GM19324 (cell line): ENCODE data around the gene CD59.
"Not testable (repeated sequence)": the region's sequence is repeated elsewhere in the genome, so short reads cannot be mapped to it uniquely, and the experiment has no call there.

ENCODE experiments used
- ATAC-seq: cut with Tn5 transposase; IDR thresholded peaks from one replicate; pipeline ENCODE4 v1.9.1; 2021; ENCODE audit warnings: mild to moderate bottlenecking, moderate library complexity; ENCODE audit not compliant: unreplicated experiment, low FRiP score

Gene CD59

DNA sequence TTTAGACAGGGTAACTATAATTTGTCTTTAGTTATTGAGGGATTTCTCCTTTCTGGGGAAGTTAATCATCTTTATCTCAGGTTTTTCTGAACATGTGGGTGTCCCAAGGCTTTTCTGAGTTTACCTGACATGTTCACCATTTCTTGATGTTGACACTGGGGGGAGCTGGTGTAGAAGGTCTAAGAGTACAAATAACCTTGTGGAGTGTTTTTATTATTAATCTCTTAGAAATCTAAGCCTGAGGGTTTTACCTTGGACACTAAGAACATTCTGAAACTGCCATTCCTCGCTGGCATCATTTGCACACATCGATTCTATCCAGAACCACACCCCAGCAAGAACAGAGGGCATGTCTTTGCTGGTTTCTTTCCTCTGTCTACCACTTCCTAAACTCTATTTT is 20.0 kb downstream of the CD59 start:
- ATAC-seq, result no peak

DNA sequence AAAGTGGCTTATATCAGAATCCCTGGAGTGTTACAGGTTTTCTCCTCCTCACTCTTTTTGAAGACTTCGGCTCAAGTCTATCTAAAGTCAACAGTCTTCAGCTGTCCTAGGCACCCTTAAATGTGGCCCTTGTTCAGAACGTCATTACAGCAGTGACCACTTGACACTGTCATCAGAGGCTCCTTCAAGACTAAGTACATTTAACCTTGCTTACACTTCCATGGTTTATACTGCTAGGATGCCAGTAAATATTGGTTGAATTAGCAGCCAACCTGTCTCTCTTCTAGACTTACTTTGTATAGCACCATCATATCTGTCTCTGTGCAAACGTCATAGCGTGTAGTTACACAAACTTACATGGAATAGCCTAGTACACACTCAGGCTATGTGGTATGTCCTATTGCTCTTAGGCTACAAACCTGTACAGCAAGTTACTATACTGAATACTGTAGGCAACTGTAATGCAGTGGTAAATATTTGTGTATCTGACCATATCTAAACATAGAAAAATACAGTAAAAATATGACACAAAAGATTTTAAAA is 22.3 kb downstream of the CD59 start:
- ATAC-seq, result no peak

DNA sequence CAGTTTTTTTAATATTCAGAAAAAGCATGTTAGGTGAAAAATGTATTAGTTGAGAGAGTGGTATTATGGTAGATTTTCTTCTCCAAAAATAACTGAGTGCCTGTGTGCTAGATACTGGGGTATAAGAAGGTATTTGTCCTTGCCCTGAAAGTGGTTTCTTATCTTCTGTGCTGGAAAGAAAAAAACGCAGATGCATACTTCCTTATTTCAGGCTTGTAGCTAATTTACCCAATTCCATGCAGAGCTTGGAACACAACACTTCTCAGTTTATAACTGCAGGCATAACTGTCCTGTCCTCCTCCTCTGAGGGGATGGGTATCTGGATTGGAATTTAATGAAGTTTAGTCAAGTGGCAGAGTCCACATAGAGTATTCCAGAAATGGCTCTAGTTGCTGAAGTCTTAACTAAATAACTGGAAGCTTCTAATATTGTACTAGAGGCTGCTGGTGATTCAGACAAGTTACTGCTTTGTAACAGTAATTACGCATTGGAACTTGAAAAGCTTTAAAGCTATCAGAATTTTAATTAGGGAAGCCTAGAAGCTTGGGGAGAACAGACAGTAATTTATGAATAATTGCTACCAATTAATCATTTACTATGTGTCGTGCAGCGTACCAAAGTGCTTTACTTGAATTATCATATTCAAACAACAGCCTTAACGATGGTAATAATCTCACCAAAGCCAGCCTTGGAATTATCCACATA is 22.9 kb downstream of the CD59 start:
- no peak for ATAC-seq

DNA sequence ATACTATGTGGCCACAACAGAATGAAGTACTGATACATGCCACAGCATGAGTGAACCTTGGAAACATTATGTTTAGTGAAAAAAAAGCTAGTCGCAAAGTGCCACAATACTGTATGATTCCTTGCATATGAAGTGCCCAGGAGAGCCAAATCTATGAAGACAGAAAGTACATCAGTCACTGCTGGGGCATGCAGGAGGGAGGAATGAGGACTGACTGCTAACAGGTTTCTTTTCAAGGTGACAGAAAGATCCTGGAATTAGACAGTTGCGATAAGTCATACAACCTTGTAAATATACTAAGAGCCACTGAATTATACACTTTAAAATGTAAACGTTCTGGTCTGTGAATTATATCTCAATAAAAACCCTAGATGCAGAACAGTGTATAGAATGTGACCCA is 23.8 kb downstream of the CD59 start:
- ATAC-seq, result no peak

DNA sequence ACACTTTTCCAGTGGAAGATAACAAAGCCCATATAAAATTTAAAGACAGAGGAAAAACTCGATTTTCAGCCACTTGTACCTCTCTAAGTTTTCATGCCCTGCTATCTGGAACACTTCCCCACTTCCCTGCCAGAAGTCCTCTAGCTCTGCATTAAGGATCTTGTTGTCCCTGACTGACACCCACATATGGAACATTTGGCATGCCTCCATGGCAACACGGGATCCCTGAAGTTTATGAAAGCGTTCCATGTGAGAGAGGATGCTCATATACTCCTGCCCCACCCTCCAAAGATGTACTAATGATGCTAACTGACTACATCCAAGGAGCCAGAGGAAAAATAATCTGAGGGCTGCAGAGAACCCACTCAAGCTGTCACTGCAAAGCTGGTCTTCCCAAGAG is 26.8 kb downstream of the CD59 start:
- no peak for ATAC-seq

DNA sequence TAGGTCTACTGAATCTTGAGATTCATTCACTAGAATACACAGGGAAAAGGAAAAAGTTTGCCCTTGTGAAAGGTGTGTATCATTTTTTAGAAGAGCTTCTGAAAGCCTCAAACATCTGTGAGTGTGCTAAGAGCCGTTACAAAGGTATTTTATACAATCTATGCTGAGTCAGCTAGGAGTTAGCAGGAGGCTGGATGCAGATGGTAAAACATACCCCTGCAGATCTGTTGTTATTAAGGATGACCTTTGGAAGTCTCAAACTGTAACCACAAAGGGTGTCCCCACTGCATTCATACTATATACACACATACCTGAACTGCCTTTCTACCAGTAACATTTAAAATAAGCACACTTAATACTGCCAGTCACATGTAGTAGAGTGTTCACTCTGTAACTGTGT is 27.2 kb downstream of the CD59 start:
- ATAC-seq, result no peak

DNA sequence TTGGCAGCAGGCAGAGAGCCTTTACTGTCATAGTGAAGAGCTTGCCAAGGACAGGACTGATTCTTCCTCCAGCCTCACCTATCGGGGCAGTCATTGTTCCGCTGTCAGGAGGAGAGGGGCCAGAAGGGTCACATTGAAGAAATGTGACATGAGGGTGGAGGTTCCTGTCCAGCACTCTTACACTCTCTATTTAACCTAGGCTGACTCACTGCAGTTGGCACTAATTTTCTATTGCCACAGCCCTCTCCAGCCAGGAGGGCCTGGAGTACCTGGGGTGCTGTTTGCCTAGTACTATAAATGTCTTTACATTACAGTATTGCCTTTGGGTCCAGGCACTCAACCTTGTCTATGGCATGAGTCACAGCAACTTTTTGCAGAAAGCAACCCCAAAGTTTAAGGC is 28.4 kb downstream of the CD59 start:
- ATAC-seq, result not testable (repeated sequence)

DNA sequence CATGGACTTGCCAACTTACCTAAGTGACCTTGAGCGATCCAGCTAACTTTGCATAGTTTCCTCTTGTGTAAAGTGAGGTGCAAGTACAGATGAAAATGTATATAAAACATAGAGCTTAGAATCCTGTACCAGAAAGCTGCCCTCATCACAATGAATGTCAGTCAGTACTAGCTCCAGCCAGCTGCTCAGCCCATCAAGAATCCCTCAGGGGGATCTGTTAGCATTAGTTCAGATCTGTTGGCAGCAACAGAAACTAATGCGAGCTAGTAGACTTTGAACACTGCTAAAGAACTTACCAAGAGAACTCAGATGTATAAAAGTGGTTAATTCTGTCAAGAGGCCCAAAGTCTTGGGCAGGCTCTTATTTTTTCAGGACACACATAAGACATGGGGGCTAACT is 29.3 kb downstream of the CD59 start:
- ATAC-seq, result no peak

DNA sequence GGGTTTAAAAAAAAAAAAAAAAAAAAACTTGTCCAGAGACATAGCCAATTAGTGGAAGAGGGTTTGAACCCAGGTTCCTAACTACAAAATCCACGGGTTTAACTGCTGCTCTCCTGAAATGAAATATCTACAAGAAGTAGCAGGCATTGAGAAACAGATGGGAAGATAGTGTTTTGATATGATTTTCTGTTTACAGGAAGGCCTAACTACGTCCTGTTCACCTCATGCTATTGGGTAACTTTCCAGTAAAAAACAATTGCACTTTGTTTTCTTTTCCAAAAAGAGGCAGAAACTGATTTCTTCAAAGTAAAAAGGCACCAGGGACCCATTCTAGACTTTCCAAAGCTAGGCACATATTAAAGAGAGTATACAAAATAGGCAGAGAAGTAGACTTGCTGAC is 29.7 kb downstream of the CD59 start:
- ATAC-seq, result no peak

DNA sequence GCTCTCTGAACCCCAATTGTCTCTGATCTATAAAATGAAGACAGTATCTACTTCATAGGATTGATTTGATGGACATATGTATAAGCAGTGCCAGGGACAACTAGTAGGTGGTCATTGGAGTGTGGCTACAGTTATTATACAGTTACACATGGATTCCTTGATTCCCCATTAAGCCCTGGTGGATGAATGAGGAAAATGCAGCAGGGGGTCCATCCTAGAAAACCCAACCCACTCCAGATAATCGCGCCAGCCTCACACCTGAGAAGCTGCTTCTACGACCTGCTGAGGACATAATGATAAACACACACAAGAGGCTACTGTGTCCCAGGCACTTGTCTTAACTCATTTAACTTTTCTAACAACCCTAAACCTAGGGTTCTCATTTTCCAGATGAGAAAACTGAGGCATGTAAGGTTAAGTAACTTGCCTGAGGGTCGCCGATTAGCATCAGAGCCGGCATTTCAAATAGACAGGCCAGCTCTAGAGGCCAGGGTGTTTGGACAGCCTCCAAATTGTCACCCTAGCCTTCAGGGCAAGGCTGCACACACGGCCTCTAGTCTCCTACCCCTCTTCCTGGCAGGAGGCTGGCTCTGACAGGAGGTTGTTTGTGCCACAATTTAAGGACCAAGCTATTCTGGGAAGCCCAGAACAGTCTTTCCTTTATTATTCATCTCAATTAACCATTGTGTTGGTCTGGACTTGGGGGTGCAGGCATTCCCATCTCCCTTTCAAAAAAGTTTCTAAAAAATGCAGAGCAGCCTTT is 31.8 kb downstream of the CD59 start:
- ATAC-seq, result no peak

DNA sequence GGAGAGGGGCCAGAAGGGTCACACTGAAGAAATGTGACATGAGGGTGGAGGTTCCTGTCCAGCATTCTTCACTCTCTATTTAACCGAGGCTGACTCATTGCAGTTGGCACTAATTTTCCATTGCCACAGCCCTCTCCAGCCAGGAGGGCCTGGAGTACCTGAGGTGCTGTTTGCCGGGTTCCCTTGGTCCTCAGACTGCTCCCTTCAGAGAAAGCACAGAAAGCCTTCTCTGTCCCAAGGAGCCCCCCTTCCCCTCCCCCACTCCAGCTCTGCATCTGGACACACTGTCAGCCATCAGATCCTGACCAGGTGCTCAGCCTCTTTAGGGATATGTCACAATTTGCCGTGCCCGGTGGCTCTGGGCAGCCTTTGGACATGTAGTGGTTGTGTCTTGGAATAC is 32.4 kb downstream of the CD59 start:
- ATAC-seq, result no peak

DNA sequence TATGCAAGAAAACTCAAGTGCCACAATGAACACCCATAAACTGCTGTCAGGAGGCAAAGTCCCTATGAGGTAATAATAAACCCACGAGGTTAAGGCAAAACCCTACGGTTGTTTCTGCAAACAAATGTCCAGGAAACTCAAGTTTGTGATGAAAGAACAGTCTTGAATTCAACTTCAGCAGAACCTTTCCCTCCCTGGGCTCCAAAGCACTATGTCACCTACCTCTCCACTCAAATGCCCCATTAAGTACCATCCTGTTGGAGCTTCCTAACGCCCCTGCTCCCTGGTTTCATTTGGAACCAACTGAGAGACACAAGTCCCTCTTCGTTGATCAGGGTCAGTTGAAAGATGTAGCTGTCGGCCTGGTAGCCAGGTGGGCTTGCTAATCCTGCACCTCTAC is 33.0 kb downstream of the CD59 start:
- no peak for ATAC-seq

DNA sequence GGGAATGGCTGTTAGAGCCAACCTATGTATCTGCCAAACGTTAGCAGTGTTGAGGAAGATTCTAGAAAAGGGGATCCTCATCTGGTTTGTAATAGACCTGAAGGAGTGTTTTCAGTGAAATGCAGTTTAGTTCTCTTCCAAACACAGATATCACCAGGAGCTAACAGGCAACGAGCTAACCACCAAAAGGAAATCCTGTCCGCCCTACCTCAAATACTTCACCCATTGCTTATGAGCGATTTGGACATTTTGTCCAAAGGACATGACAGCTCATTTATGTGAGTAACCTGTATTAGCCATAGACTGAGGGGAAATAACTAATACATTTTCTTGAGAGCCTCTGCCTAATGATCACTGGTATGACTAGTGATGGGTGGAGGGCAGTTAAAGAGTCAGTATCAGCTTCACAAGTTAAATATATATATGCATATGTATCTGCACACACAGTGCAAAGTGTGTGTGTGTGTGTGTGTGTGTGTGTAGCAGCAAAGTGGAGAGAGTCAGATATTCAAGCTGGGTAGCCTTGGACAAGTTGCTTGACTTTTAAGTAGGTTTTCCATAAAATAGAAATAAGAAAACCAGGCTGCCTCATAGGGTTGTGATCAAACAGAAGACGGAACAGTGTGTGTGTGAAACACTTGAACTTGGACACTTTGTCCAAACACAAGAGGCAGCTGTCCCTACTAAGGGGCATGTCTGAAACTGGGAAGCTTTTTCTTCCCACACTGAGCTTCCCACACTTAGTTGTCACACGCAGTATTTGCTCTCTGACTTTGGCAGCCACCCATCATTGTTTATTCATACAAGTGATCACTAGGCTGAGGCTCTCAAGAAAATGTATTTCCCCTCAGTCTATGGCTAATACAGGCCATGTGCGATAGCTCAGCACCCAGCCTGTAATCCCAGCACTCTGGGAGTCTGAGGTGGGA is 34.7 kb downstream of the CD59 start:
- no peak for ATAC-seq

DNA sequence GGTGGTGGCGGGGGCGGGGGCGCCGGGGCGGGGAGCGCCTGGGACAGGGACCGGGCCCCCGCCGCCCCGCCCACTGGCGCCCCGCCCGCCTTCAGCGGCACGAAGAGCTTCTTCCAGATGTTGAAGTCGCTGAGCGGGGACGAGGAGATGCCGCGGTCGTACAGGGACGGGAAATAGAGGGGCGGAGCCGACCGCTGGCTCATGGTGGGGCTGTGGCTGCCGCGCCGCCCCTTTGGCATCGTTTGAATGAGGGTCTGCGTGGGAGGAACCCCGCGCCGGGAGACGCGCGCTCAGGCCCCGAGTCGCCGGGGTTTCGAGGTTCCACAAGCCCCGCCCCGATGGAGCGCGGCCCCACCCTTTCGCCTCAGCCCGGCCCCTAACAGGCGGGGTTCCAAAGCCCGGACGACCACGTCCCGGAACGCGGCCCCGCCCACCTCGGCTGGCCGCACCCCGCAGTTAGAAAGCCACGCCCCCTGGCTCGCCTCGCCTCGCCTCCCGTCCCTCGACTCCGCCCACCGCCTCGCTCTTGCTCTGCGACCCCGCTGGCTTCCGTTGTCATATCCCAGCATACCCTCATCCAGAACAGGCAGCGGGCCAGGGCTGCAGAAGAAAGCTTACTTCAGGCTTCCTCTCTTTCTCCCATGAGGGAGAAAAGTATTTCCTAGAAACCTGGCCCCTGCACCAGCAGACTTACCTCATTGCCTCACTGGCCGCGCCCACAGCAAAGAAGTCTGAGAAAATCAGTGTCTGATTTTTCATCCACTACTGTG is 35.5 kb downstream of the CD59 start, which contains the start of gene C11orf91:
C11orf91 (minus strand) TSS at position 325 of the 770 bp plus-strand sequence; CDS start at position 239, 86 bp downstream.
- peak; percentile 93 for ATAC-seq

DNA sequence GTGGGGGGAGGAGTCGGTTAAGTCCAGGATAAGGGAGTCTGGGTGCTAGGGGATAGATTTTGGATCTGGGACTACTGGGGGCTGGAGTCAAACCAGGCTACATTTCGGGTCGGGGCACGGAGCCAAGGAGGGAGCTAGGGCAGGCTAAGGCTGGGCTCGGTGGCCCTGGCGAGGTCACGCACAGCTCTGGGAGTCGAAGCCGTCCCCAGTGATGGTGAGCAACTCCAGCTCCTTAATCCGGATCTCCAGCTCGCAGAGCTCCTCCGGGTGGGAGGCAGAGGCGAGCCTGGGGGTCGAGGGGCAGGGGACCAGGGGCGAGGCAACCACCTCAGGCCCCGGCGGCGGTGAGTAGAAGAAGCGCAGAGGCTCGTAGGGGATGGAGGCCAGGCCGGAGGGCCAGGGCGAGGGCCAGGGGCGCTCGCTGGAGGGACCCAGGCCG is 36.1 kb downstream of the CD59 start:
- ATAC-seq, result no peak

DNA sequence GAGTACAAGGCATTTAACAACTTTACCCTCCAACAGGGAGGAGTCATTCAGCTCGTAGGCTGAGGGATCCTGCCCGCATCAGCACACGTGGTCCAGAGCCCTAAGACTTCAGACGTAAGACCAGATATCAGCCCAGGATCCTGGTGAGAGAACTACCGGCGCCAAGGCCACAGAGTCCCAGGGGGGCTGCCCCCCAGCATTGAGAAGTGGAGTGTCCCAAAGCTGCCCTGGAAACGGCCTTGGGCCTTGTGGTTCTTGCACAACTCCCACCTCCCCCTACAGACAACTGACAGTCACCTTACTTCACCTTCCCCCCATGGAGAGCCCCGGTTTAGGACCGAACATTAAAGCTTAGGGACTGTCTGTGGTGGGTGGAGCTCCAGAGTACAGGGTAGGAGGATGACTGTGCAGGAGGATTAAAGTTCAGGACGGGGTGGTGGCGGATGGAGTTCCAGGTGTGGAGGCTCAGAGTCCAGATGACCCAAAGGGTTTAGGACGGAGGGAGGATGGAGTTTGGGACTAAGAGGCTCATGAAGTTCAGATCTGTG is 36.6 kb downstream of the CD59 start:
- no peak for ATAC-seq

DNA sequence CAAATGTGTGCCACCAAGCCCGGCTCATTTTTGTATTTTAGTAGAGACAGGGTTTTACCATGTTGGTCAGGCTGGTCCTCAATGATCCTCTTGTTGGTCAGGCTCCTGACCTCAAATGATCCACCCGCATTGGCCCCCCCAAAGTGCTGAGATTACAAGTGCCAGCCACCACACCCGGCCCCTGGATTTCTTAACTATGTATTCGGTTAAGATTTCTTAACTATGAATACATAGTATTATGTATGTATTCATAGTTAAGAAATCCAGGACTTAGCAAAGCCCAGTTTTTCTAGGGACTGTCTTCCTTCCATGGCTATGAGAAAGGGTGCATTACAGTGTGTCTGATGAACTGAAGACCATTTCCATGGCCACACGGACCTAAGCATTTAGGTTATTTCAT is 37.3 kb downstream of the CD59 start:
- ATAC-seq, result no peak

DNA sequence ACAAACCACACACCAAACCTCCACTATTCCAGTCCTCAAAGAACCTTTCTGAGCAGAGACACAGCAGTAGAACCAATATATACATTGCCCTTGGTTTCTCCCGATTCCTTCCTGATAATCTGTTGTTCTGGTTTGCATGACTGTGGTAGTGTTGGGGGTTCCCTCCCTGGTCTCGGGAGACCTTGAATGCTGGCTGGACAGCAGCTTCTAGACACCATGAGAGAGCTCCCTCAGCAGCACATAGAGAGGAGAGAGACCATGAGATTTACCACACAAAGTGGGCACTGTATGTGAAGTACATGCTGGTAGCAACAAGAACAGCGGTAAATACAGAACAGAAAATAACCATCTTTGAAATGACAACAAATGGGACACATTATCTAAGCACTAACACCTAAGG is 38.2 kb downstream of the CD59 start:
- no peak for ATAC-seq

DNA sequence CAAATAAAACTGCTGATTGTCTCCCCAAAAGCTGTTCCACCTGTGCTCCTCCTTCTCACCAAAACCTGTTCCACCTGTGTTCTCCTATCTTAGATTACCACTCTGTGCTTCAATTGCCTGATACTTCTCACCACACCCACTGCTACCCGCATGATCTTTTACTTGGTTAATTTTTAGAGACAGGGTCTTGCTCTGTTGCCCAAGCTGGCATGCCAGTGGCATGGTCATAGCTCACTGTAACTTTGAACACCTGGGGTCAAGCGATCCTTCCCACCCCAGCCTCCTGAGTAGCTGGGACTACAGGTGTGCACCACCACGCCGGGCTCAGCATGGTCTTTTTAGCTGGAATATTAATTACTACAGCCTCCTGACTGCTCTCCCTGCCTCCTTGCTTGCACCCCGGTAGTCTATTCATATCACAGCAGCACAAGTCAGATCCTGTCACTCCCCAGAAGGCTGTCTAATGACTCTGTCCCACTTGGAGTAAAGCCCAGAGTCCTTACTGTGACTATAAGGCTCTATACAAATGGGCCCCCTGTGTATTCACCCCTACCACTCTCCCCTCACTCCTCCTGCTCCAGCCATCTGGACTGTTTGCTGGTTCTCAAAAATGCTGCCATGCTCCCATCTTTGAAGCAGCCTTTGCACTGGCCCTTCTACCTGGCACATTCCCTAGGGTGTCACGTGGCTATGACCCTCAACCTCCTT is 39.1 kb downstream of the CD59 start:
- no peak for ATAC-seq
